ENCODE data around the gene NRG3.

GRCh38 chr10:82472406-82473335 is 597.7 kb downstream of the NRG3 start:
- no peak for TF ChIP-seq POLR2AphosphoS5 (IDR thresholded peaks at IDR 0.05; ENCODE audit: borderline replicate concordance, low read depth, low read length)
- TF ChIP-seq EZH2 (IDR thresholded peaks at IDR 0.05): no peak
- no peak for TF ChIP-seq FOXP2 (optimal IDR thresholded peaks at IDR 0.05; ENCODE audit: control extremely low read depth, extremely low read length, insufficient read depth)

All from SK-N-MC (cell line).